ENCODE measurements around the gene TMEM72. TPM values are rescaled to one million over a fixed set of nuclear protein-coding genes. Genes with fewer than 3 reads are reported as not detected.

Gene TMEM72
- total RNA-seq, 1 experiment from 2014 or later, result not detected

DNA sequence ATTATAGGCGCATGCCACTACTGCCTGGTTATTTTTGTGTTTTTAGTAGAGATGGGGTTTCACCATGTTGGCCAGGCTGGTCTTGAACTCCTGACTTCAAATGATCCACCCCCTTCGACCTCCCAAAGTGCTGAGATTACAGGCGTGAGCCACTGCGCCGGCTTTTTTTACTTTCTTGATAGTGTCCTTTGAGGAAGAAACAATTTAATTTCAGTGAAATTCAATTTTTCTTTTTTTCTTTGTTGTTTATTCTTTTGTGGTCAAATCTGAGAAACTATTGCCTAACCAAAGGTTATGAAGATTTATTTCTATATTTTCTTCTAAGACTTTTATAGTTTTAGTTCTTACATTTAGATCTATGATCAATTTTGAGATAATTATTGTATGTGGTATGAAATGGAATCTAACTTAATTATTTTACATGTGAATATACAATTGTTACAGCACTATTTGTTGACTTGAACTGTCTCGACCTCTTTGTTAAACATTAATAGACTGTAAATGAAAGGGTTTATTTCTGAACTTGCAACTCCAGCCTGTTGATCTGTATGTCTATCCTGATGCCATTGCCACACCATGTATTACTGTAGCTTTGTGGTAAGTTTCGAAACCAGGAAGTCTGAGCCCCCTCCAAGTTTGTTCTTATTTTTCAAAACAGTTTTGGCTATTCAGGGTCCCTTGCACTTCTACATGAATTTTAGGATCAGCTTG, 28.7 kb downstream of the TMEM72 start:
- TF ChIP-seq TCF7L2 (IDR thresholded peaks at IDR 0.05; ENCODE audit: low read depth, low read length) (no peak), SIN3A (IDR thresholded peaks at IDR 0.05; ENCODE audit: borderline replicate concordance, insufficient read depth, low read depth, low read length) (no peak), POLR2AphosphoS5 (IDR thresholded peaks at IDR 0.05; ENCODE audit: low read depth, low read length) (no peak)
- TF ChIP-seq, protein P1, sequence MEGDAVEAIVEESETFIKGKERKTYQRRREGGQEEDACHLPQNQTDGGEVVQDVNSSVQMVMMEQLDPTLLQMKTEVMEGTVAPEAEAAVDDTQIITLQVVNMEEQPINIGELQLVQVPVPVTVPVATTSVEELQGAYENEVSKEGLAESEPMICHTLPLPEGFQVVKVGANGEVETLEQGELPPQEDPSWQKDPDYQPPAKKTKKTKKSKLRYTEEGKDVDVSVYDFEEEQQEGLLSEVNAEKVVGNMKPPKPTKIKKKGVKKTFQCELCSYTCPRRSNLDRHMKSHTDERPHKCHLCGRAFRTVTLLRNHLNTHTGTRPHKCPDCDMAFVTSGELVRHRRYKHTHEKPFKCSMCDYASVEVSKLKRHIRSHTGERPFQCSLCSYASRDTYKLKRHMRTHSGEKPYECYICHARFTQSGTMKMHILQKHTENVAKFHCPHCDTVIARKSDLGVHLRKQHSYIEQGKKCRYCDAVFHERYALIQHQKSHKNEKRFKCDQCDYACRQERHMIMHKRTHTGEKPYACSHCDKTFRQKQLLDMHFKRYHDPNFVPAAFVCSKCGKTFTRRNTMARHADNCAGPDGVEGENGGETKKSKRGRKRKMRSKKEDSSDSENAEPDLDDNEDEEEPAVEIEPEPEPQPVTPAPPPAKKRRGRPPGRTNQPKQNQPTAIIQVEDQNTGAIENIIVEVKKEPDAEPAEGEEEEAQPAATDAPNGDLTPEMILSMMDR (IDR thresholded peaks at IDR 0.05), result no peak
- TF ChIP-seq, protein P2, sequence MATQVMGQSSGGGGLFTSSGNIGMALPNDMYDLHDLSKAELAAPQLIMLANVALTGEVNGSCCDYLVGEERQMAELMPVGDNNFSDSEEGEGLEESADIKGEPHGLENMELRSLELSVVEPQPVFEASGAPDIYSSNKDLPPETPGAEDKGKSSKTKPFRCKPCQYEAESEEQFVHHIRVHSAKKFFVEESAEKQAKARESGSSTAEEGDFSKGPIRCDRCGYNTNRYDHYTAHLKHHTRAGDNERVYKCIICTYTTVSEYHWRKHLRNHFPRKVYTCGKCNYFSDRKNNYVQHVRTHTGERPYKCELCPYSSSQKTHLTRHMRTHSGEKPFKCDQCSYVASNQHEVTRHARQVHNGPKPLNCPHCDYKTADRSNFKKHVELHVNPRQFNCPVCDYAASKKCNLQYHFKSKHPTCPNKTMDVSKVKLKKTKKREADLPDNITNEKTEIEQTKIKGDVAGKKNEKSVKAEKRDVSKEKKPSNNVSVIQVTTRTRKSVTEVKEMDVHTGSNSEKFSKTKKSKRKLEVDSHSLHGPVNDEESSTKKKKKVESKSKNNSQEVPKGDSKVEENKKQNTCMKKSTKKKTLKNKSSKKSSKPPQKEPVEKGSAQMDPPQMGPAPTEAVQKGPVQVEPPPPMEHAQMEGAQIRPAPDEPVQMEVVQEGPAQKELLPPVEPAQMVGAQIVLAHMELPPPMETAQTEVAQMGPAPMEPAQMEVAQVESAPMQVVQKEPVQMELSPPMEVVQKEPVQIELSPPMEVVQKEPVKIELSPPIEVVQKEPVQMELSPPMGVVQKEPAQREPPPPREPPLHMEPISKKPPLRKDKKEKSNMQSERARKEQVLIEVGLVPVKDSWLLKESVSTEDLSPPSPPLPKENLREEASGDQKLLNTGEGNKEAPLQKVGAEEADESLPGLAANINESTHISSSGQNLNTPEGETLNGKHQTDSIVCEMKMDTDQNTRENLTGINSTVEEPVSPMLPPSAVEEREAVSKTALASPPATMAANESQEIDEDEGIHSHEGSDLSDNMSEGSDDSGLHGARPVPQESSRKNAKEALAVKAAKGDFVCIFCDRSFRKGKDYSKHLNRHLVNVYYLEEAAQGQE (IDR thresholded peaks at IDR 0.05; ENCODE audit: insufficient read depth in 1 of 2, low read depth in 2 of 2, low read length in 1 of 2), result no peak
- no peaks in the 10 kb centered on the region for H3K4me1 ChIP-seq (ENCODE audit: control insufficient read depth, insufficient read depth, low read length)
- ChIA-PET CTCF (no interaction called here), POLR2A (no interaction called here)
- in situ Hi-C loops (cut with HindIII; ENCODE audit: low pct_unique_long_range_greater_than_20kb, low sequenced_read_pairs) (no loop called here), intact Hi-C loops (cut with micrococcal nuclease; ENCODE audit: unreplicated experiment) (no loop called here)
- peaks cover 8% of the 10 kb centered on the region; the same call in 1 of the 2 replicates for H3K9me3 ChIP-seq (ENCODE audit: control insufficient read depth, insufficient read depth, low read depth, low read length)
- no peak overlapping the region for H3K27ac ChIP-seq (ENCODE audit: low read length)
- H3K36me3 ChIP-seq (ENCODE audit: control insufficient read depth, insufficient read depth, low read length), result no peaks in the 10 kb centered on the region
- ATAC-seq (no peak), DNase-seq (ENCODE audit: low read depth, low spot score) (no peak)
- no peaks in the 10 kb centered on the region for H3K27me3 ChIP-seq (ENCODE audit: control insufficient read depth, insufficient read depth, low read length)
- no peak overlapping the region for H3K4me3 ChIP-seq (ENCODE audit: low read depth in 2 of 2, low read length in 2 of 2)
- BruUV-seq (replicated peaks), result no TSS peak

DNA sequence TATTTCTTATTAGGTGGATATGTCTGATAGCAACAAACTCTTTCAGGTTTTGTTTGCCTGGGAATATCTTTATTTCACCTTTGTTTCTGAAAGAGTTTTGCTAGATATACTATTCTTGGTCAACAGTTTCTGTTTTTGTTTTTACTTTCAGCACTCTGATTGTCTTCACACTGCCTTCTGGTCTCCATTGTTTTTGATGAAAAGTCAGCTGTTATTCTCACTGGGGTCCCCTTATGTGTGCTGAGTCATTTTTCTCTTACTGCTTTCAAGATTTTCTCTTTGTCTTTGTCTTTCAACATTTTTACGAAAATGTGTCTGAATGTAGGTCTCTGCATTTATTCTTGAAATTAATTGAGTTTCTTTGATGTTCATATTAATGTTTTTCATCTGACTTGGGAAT, 33.2 kb downstream of the TMEM72 start:
- H3K27ac ChIP-seq (ENCODE audit: low read length), result no peak overlapping the region
- H3K27me3 ChIP-seq (ENCODE audit: control insufficient read depth, insufficient read depth, low read length), result no peaks in the 10 kb centered on the region
- peaks cover 14% of the 10 kb centered on the region; the same call in 1 of the 2 replicates for H3K9me3 ChIP-seq (ENCODE audit: control insufficient read depth, insufficient read depth, low read depth, low read length)
- no TSS peak for BruUV-seq (replicated peaks)
- no peak overlapping the region for H3K4me3 ChIP-seq (ENCODE audit: low read depth in 2 of 2, low read length in 2 of 2)
- no peaks in the 10 kb centered on the region for H3K36me3 ChIP-seq (ENCODE audit: control insufficient read depth, insufficient read depth, low read length)
- no peaks in the 10 kb centered on the region for H3K4me1 ChIP-seq (ENCODE audit: control insufficient read depth, insufficient read depth, low read length)
- ATAC-seq (no peak), DNase-seq (ENCODE audit: low read depth, low spot score) (no peak)
- CTCF ChIA-PET, result interaction anchor here (1.8 kb wide), 1 partner anchor 11 kb away, joined by 4 read pairs; no protein-coding TSS in a partner anchor
- POLR2A ChIA-PET, result no interaction called here
- TF ChIP-seq POLR2AphosphoS5 (IDR thresholded peaks at IDR 0.05; ENCODE audit: low read depth, low read length), result no peak
- TF ChIP-seq SIN3A (IDR thresholded peaks at IDR 0.05; ENCODE audit: borderline replicate concordance, insufficient read depth, low read depth, low read length), result no peak
- TF ChIP-seq, protein P2 (IDR thresholded peaks at IDR 0.05; ENCODE audit: insufficient read depth in 1 of 2, low read depth in 2 of 2, low read length in 1 of 2), result no peak
- TF ChIP-seq, protein P1 (IDR thresholded peaks at IDR 0.05), result no peak
- TF ChIP-seq TCF7L2 (IDR thresholded peaks at IDR 0.05; ENCODE audit: low read depth, low read length), result no peak
- in situ Hi-C loops (cut with HindIII; ENCODE audit: low pct_unique_long_range_greater_than_20kb, low sequenced_read_pairs), result no loop called here
- intact Hi-C loops (cut with micrococcal nuclease; ENCODE audit: unreplicated experiment), result no loop called here
